DMS153 treated with DMSO at 0.1 percent for 48 hours (cell line): ENCODE measurements around the gene GRK6.
A peak's percentile ranks its signal among the peaks of the same experiment; 100 is the strongest.

Experiments
- DNase-seq: peaks from one replicate; lab custom pipeline; 2025; ENCODE audit not compliant: unreplicated experiment; lab: John Stamatoyannopoulos, UW

GRK6 gene

DNA sequence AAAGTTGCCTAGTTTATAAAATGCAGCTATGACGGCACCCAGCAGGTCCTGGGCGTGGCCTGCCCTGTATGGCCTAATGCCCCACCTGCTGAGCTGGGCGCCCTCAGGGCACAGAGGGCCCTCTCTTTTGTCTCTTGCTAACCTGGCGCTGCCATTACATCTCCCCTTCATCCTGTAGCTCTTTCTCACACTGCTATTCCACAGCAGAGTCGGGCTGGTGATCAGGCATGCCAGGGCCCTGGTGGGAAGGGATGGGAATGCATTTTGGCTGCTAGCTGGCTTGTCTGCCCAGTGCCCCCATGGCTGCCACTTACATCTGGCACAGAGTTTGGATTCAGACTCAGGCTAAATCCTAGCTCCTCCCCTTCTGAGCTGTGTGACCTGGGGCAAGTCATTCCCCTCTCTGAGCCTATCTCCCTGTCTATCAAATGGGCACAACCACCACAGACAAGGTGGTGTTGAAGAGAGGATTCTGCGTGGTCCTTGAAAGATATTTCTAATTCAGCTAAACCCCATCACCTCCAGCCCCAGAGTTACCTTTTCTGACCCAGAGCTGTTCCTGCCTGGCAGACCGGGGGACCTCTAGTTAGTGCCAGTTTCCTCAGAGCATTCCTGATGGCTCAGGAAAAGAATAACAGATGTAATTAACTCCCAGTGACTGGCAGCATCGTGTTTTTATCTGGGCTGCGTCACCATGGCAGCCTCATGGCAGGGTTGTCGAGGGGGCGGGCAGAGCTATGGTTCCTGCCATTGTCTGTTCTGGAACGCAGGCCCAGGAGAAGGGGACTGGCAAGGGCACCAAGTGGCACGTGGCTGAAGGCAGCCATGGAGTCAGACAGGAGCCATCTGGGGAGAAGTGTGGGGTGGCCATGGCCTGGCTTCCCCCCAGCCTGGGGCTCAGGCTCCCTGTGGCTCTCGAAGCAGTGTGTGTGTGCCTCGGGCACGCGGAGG lies 26.5 kb downstream of the GRK6 start:
- no peak for DNase-seq

GRCh38 chr5:177453852-177454396 lies 27.4 kb downstream of the GRK6 start:
- no peak for DNase-seq

DNA sequence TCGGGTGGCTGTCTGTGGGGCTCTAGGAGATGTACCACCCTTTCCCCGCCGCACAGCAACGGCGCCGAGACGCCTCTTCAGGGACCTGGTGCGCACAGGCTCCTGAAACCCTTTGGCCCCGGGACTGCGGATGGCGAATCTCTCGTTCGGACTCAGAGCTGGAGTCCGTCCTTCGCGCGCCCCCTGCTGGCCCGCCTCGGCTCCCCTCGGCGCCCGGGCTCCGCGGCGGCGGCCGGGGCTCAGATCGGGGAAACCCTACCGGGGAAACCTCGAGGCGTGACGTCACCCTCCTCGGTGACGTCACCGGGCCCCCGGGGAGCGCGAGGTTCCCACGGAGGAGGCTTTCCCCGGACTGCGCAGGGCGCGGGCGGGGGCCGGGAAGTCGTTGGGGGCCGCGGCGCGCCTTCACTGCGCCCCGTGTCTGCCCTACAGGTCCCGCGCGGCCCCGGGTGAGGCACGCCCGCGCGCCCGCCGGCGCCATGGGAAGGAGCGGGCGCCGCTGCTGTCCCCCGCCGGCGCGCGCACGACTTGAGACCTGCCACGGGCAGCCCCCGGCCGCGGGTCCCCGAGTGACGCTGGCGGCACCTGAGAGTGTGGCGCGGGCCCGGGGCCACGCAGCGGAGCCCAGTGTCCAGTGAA lies 28.0 kb downstream of the GRK6 start:
- DNase-seq, result peak; percentile 53

DNA sequence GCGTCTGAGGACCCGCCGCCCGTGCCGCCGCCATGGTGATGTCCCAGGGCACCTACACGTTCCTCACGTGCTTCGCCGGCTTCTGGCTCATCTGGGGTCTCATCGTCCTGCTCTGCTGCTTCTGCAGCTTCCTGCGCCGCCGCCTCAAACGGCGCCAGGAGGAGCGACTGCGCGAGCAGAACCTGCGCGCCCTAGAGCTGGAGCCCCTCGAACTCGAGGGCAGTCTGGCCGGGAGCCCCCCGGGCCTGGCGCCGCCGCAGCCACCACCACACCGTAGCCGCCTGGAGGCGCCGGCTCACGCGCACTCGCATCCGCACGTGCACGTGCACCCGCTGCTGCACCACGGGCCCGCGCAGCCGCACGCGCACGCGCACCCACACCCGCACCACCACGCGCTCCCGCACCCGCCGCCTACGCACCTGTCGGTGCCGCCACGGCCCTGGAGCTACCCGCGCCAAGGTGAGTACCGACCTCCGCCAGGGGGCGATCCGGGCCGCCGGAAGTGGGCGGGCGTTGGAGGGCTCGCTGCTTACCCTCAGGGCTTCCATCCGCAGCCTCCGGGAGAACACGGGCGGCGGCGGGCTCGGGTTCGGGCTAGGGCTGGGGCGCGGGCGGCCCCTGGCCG lies 28.7 kb downstream of the GRK6 start:
- DNase-seq, result peak; percentile 46

DNA sequence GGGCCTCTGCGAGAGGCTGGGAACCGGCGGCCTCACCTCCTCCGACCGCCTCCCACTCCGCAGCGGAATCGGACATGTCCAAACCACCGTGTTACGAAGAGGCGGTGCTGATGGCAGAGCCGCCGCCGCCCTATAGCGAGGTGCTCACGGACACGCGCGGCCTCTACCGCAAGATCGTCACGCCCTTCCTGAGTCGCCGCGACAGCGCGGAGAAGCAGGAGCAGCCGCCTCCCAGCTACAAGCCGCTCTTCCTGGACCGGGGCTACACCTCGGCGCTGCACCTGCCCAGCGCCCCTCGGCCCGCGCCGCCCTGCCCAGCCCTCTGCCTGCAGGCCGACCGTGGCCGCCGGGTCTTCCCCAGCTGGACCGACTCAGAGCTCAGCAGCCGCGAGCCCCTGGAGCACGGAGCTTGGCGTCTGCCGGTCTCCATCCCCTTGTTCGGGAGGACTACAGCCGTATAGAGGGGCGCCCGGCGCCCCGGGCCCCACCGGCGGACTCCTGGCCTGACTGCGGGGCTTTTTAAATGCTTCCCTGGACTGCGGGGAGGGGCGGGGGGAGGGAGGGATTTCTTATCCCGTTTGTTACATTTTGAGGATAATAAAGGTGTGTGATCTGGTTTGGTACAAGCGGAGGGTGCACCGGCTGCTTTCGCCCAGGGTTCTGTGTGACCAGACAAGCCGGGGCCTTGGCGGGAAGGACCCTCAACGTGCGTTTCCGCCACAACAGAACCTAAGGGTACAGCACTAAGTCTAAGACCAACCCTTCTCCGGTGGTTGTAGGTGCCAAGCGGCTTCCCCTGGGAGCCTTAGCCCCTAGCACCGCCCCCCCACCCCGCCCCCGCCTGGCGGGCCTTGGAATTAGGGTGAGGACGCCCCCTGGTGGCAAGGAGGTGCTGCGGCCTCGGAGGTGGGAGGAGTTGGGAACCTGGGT lies 29.4 kb downstream of the GRK6 start:
- DNase-seq, result peak; percentile 51

DNA sequence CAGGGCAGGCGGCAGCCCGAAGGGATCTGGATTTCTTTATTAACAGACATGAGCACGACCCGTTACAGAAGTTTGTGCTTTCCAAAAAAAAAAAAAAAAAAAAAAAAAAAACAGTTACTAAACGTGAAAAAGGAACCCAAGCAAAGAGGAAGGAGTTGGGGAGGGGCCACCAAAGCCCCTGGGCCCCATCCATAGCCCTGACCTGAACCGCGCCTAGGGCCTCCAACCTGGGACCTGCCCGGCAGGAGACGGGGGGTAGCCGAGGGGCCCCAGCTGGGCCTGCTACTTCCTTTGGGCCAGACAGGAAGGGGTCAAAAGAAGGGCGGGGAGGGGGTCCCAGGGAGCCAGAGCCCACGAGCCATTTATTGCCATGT lies 30.1 kb downstream of the GRK6 start:
- no peak for DNase-seq

DNA sequence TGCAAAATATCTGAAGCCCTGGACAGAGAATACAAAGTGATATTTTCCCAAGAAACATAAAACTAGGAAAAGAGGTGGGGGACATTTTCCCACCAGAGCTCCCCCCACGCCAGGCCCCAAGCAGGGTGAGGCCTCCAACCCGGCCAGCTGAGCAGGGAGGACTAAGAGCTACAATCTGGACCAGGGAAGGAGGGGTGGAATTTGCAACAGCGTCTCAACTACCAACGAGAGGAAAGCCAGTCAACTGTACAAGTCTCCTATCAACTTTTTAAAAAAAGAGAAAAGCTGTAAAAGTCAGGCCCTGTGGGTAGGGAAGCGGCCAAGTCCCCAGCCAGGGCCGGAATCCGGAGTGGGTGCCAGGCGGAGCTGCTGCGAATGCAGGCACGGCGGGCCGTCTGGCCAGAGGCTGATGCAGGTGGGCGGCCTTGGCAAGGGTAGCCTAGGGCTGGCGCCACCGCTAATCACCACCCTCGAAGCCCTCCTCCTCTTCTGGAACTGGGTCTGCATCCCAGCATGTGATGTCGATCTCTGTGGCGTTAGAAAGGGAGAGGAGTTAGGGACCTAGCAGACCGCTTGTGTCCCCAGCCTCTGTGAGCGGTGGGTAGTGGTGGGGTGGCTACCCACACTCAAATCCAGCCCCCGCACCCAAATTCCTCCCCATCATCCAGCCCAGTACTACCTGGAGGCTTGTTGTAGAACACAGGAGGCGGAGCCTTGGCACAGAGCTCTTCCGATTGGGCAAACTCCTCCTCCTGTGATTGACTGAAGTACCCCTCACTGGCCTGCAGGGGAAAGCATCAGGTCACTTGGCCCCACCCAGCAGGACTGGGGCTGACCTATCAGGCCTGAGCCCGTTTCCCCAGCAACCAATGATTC lies 30.7 kb downstream of the GRK6 start:
- peak; percentile 17 for DNase-seq

GRCh38 chr5:177457852-177458681 lies 31.6 kb downstream of the GRK6 start:
- no peak for DNase-seq

DNA sequence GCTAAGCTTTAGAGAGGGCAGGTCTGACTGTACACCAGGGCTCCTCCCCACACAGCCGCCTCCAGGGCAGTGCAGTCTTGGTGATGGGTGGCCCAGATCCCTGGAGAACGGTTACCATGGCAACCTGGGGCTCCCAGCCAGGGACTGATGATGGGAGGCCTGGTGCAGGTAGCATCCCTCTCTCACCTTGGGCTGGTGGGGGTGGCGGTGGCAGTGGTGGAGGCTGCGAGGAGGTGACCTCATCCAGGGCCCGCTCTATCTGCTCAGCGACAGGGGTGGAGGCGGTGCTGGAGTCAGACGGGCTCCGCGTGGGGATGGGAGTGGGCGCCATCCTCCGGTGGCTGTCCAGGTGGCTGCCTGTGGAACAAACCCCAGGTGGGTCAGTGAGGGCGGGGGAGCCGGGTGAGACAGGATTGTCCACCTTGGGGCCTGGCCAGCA lies 32.5 kb downstream of the GRK6 start:
- no peak for DNase-seq

GRCh38 chr5:177459357-177459756 lies 32.9 kb downstream of the GRK6 start:
- no peak for DNase-seq

DNA sequence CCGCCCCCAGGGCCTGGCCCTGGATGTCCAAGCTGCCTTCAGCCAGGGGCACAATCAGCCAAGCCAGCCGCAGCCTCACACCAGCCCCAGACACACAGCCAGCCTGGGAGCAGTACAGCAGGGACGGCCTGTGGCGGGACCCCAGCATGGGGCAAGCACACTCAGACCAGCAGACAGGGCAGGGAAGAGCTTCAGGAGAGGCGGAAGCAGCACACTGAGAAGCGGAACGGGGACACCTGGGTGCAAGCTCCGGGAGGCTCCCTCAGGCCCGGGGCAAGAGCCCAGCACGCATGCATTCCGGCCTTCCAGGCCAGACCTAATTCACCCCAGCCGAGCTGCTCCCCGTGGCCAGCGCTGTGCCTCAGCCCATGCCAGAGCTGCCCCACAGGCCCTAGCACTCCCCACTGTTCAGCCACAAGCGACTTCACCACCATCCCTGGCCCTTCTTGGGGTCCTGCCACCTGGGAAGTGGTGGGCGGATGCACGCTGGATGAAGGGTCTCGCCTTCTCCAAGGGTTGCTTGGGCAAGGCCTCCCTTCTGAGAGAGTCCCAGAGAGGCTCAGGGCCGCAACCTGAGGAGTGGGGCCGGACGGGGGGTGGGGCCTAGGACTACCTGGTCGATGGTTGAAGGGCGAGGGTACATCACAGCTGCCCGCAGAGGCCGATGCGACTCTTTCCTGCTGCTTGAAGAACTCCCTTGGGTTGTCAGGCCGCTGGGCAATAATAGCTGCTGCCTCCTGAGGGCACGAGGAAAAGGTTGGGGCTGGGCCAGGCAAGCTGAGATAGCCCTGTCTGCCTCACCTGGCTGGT lies 33.5 kb downstream of the GRK6 start:
- DNase-seq, result no peak

DNA sequence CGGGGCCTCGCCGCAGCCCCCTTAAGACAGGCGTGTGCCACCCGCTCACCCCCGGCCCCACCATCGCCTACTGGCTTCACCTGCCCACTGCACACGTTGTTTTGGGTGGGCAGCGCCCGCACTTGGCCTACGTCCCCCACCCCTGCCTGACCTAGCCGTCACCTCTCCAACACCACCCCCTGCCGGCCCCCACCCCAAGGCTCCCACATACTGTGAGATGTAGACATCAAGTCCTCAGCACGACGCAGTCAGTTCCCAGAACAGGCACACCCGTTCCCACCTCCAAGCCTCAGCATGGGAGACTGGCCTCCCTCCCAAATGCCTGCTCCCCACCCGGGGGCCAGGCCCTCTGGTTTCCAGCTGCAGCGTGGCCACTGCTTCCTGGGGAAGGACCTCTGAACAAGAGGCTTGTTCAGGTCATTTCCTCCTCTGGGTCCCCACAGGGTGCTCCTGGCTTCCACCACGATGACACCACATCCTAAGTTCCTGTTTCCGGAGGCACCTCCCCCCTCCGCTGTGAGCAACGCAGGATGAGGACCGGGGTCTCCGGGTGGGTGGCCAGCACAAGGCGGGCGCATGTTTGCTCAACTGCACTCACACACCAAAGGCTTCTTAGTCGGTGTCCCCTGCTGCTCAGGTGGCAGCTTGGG lies 35.7 kb downstream of the GRK6 start:
- no peak for DNase-seq

- no peak for DNase-seq
Observed at GRCh38 chr5:177465044-177465443, 38.6 kb downstream of the GRK6 start.

DNA sequence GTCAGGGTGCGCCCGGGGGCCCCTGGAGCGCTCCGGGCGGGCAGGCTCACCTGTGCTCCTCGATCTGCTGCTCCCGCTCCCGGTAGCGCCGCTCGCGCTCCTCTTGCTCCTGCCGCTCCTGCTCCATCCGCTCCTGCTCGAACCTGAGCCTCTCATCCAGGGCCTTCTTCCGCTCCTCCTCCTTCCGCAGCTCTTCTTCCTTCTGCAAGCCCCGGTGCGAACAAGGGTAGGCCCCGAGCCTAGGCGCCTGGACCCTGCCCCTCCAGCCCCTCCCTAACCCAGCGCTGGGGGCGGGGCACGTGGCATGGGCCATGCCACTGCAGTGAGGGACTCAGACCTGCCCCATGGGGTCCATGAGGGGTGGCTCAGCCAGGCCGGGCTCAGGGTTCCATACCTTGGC lies 40.4 kb downstream of the GRK6 start:
- DNase-seq, result no peak

- DNase-seq, result no peak
Observed at GRCh38 chr5:177467436-177467835, 41.0 kb downstream of the GRK6 start.

GRCh38 chr5:177468329-177468684 lies 41.8 kb downstream of the GRK6 start:
- no peak for DNase-seq
